ENCODE measurements around the gene MBOAT2. TPM values are rescaled to one million over a fixed set of nuclear protein-coding genes. Genes with fewer than 3 reads are reported as not detected.

The MBOAT2 gene
- total and polyA plus RNA-seq, 2 experiments from 2014 or later: 15.9 to 22.7 TPM

GRCh38 chr2:9030190-9030589 is 26.7 kb upstream of the MBOAT2 start:
- DNase-seq (ENCODE audit: low spot score) (peak; percentile 12), ATAC-seq (no peak)
- no peak overlapping the region for H3K4me2 ChIP-seq
- no peaks in the 10 kb centered on the region for H3K36me3 ChIP-seq (ENCODE audit: insufficient read depth)
- TF ChIP-seq ETS1 (IDR thresholded peaks at IDR 0.05) (no peak), CTCF (conservative IDR thresholded peaks at IDR 0.05; ENCODE audit: low read depth in 2 of 2) (no peak), ZNF331 (CRISPR knock-in tag; IDR thresholded peaks at IDR 0.05; ENCODE audit: low read depth) (no peak), CREB1 (CRISPR knock-in tag; IDR thresholded peaks at IDR 0.05; ENCODE audit: low read depth) (0 out of 2 replicates have a peak, but pooled peaks have one; percentile 17)
- H3K27me3 Mint-ChIP-seq (ENCODE audit: insufficient read depth, low read depth, poor library complexity): peaks cover 3% of the 10 kb centered on the region
- no peak overlapping the region for H2AFZ ChIP-seq
- H3K27ac ChIP-seq (ENCODE audit: low read depth): no peak overlapping the region
- no peaks in the 10 kb centered on the region for H4K20me1 ChIP-seq (replicated peaks; ENCODE audit: insufficient read depth)
- H3K4me3 Mint-ChIP-seq: no peak overlapping the region
- H3K4me1 Mint-ChIP-seq: peaks cover 17% of the 10 kb centered on the region
- no peaks in the 10 kb centered on the region for H3F3A ChIP-seq (replicated peaks; ENCODE audit: low read depth)
- H3K9me3 Mint-ChIP-seq: no peaks in the 10 kb centered on the region; the same call in 2 of the 3 replicates
- H3K36me3 Mint-ChIP-seq (ENCODE audit: low read depth): no peaks in the 10 kb centered on the region
- no peaks in the 10 kb centered on the region for H3K9me2 ChIP-seq (ENCODE audit: insufficient read depth)
- H3K79me2 ChIP-seq (replicated peaks; ENCODE audit: insufficient read depth): no peaks in the 10 kb centered on the region
- no peaks in the 10 kb centered on the region for H3K27me3 ChIP-seq (ENCODE audit: insufficient read depth)
- no peak overlapping the region for H3K27ac Mint-ChIP-seq
- H3K4me1 ChIP-seq (ENCODE audit: insufficient read depth): no peaks in the 10 kb centered on the region; the same call in 1 of the 2 replicates
- no peak overlapping the region for H3K4me3 ChIP-seq

DNA sequence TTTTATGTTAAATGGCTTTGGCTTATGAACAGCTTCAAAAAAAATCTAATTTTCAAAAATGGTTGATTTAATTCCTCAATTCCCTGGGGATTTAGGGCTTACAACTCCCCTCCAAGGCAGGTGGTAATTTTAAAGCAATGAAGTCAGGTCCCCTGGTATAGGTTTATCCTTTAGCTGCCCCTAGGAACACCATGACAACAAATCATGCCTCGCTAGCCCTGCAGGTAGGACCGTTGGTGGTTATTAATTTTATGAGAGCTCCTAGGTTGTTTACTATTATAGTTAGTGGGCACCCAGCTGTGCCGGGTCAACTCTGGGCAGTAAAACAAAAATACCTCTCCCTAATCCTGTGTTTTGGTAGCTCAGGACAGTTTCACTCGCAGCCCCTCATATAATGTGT is 26.2 kb upstream of the MBOAT2 start:
- H3K27ac ChIP-seq (ENCODE audit: low read depth): no peak overlapping the region
- H3K4me1 Mint-ChIP-seq: peaks cover 17% of the 10 kb centered on the region
- no peaks in the 10 kb centered on the region for H3K79me2 ChIP-seq (replicated peaks; ENCODE audit: insufficient read depth)
- no peaks in the 10 kb centered on the region for H4K20me1 ChIP-seq (replicated peaks; ENCODE audit: insufficient read depth)
- peaks cover 2% of the 10 kb centered on the region for H3K27me3 Mint-ChIP-seq (ENCODE audit: insufficient read depth, low read depth, poor library complexity)
- no peaks in the 10 kb centered on the region for H3K36me3 ChIP-seq (ENCODE audit: insufficient read depth)
- no peaks in the 10 kb centered on the region; the same call in 1 of the 2 replicates for H3K4me1 ChIP-seq (ENCODE audit: insufficient read depth)
- H3K27ac Mint-ChIP-seq: no peak overlapping the region
- no peaks in the 10 kb centered on the region; the same call in 2 of the 3 replicates for H3K9me3 Mint-ChIP-seq
- ATAC-seq (no peak), DNase-seq (ENCODE audit: low spot score) (no peak)
- no peaks in the 10 kb centered on the region for H3K36me3 Mint-ChIP-seq (ENCODE audit: low read depth)
- H3K4me2 ChIP-seq: no peak overlapping the region
- no peaks in the 10 kb centered on the region for H3K27me3 ChIP-seq (ENCODE audit: insufficient read depth)
- no peak overlapping the region for H3K4me3 Mint-ChIP-seq
- no peaks in the 10 kb centered on the region for H3K9me2 ChIP-seq (ENCODE audit: insufficient read depth)
- no peak overlapping the region for H3K4me3 ChIP-seq
- no peak overlapping the region for H2AFZ ChIP-seq
- H3F3A ChIP-seq (replicated peaks; ENCODE audit: low read depth): no peaks in the 10 kb centered on the region
- no peak for TF ChIP-seq REST (IDR thresholded peaks at IDR 0.05; ENCODE audit: unreplicated experiment)
- TF ChIP-seq EZH2phosphoT487 (IDR thresholded peaks at IDR 0.05; ENCODE audit: unreplicated experiment): no peak
- no peak for TF ChIP-seq POLR2AphosphoS5 (IDR thresholded peaks at IDR 0.05; ENCODE audit: low read depth)
- TF ChIP-seq CTCF (conservative IDR thresholded peaks at IDR 0.05; ENCODE audit: low read depth in 2 of 2): no peak
- TF ChIP-seq ETS1 (IDR thresholded peaks at IDR 0.05): no peak
- no peak for TF ChIP-seq NANOG (IDR thresholded peaks at IDR 0.05; ENCODE audit: borderline replicate concordance)
- no peak for TF ChIP-seq ZNF114 (CRISPR knock-in tag; IDR thresholded peaks at IDR 0.05)
- no peak for TF ChIP-seq ZNF331 (CRISPR knock-in tag; IDR thresholded peaks at IDR 0.05; ENCODE audit: low read depth)
- TF ChIP-seq STAT1 (IDR thresholded peaks at IDR 0.05; ENCODE audit: unreplicated experiment): no peak
- TF ChIP-seq CREB1 (CRISPR knock-in tag; IDR thresholded peaks at IDR 0.05; ENCODE audit: low read depth): no peak
- TF ChIP-seq EZH2 (IDR thresholded peaks at IDR 0.05; ENCODE audit: low read depth, unreplicated experiment): no peak
- no peak for TF ChIP-seq JUNB (IDR thresholded peaks at IDR 0.05; ENCODE audit: unreplicated experiment)

Measured in GM23338 (cell line).